Measurements from ENCODE around the gene ADGRG7. TPM values are rescaled to one million over a fixed set of nuclear protein-coding genes. Genes with fewer than 3 reads are reported as not detected.

ADGRG7 gene
- polyA plus RNA-seq, 3 donors = 0.04 to 0.25 TPM; not detected in 1

DNA sequence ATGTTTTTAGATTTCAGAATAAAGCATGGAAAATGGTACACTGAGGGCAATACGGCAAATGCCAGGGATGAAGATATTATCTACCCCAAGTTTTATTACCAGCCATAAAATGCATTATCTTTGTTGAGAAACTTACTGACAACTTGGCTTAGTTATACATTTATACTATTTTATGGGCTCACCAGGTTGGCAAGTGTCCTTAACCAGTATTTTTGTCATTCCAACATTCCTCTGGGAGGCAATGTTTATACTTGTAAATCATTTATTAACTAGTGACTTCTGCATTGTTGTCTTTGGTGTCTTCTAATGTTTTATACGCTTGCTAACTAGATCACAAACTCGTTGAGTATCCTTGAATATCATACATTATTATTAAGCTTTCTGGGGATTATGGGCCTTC is 18.0 kb upstream of the ADGRG7 start:
- no peak for DNase-seq

DNA sequence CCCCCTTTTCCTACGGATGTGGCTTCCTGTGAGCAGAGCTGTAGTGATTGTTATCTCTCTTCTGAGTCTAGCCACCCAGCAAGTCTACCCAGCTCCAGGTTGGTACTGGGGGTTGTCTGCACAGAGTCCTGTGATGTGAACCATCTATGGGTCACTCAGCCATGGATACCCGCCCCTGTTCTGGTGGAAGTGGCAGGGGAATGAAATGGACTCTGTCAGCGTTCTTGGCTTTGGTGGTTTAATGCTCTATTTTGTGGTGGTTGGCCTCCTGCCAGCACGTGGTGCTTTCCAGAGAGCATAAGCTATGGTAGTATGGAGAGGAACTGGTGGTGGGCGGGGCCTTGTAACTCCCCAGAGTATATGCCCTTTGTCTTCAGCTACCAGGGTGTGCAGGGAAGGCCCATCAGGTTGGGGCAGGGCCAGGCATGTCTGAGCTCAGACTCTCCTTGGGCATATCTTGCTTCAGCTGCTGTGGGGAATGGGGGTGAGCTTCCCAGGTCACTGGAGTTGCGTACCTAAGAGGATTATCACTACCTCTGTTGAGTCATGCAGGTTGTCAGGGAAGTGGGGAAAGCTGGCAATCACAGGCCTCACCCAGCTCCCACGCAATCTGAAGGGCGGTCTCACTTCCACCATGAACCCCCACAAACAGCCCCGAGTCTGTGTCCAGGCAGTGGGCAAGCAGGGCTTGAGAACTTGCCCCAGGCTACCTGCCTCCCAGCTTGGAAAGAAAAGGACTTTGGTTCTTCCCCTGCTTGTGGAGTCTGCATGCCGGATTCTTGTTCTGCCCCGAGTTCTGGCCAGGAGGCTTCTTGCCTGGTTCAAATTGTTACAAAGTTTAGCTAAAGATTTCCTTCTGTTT is 9.0 kb upstream of the ADGRG7 start:
- DNase-seq = no peak

DNA sequence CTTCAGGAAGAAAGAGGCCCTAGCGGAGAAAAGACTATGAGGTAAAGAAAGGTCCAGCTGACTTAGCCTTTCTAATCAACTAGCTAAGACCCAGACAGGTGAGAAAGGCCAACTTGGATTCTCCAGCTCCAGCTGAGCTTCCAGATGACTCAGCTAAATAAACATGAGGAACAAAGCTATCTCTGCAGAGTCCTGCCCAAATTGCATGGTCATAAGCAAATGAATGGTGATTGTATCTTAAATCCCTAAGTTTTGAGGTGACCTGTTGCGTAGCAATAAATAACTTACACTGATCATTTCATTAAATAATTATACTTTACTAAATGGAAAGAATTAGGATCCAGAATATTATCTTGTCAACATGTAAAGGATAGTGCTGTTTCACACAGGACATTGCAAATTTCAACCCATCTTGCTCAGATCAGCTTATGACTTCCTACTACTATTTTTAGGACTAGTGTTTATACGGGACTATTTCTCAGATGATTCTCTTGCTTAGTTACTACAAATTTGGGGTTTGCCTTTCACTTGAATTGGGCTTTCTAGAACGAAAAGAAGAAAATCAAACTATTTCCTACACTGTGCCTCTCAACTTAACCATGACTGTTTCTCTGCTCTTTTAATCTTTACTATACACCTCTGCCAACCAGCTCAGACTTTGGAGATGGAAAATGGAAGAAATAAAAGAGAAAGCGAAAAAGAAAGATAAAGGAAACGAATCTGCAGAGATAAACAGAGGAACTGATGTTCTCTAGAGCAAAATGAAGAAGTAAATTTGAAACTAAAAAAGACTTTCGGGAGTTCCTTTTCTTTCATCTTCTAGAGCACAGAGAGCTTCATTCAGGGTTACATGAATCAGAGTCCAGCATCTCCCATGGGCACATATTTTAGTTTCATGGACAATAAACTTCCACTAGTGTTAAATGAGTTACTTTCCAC is 6.6 kb upstream of the ADGRG7 start:
- no peak for DNase-seq

DNA sequence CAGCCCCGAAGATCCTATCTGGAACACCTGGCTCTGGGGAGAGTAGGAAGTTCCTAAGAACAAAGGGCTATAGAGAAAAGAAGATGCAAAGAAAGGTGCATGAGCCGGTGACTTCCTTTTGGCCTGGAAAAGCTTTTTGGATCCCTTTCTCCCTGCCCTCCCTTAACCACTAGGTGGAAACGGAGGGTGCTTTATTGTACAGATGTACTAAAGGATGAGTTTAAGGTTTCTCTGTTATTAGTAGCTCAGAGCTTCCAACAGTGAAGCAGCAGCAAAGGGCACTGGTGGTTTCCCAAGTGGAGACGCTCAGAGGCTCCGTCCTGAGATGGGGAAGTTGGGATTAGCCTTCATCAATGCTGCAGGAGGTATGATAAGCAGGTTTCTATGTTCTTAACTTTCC is 5.9 kb upstream of the ADGRG7 start:
- DNase-seq = no peak

DNA sequence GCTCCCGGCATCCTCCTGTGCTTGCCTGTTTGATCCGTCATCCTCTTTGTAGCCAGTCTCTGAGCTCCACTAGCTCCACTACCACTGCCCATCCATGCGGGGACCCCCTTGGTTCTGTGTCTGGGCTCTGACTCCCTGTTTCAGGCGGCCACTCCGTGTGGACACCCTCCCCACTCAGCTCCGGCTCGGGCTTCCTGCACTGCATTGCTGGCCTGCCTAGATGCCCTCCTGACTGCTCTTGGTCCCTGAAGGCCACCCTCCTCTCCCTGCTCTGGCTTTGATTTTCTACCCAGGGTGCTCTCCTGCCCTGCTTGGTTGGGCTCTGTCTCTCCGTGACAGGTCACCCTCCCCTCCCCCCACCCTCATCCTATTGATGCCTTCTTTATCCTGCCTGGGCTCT is 4.0 kb upstream of the ADGRG7 start:
- no peak for DNase-seq

DNA sequence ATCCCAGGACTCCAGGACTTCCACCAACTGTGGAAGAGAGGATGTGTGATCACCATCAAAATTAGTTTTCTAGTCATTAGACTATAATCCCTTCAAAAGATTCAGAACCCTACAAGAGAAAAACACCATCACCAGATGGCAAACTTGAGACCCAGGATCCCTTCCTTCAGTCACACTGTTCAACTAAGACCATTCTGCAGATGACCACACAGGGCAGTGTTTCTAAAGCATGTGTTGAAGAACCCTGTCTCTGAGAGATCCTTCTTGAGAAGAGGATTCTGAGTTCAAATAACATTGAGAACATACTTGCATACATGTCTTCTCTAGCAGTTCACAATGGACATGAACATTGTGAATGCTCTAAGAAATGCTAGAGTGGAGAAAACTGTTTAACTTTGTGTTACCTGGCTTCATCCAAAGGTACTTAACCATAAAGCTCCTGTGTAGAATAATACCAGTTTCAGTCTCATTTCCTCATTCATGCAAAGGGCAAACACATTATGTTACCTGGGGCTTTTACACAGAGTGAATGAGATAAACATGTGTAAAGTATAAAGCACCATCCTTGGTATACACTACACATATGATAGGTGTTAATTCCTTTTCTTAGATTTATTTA is 2.4 kb upstream of the ADGRG7 start:
- no peak for DNase-seq

DNA sequence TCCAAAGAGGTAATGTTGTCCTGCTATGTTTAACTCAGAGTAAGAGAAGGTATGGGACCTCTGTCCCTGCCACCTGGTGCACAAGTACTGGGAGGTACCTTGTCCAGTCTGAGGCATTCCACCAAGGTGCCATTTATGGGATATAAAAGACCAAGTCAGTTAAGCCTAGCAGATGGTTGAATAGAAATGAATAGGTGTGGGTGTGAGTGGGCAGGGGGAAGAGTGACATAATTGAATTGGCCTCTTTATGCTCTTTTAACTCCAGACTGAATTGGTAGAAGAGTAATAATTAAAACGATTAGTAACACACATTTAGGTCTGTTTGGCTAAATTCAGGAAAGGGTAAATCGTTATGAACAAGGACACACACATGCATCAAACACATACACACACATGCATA is 562 bp downstream of the ADGRG7 start:
- no peak for DNase-seq

DNA sequence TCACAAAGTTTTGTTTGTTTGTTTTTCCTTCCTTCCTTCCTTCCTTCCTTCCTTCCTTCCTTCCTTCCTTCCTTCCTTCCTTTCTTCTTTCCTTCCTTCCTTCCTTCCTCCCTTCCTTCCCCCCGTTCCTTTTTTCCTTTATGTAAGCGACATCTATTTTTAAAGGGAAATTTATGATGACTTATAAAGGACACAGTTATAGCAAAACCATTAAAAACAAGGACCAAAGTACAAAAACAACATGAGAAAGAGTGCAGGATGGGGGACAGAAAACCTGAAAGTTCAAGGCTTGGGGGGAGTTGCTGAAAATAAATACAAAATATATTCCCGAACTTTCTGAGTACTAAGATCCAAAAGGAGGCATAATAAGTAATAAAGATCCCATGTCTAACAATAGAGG is 1.8 kb downstream of the ADGRG7 start:
- no peak for DNase-seq

DNA sequence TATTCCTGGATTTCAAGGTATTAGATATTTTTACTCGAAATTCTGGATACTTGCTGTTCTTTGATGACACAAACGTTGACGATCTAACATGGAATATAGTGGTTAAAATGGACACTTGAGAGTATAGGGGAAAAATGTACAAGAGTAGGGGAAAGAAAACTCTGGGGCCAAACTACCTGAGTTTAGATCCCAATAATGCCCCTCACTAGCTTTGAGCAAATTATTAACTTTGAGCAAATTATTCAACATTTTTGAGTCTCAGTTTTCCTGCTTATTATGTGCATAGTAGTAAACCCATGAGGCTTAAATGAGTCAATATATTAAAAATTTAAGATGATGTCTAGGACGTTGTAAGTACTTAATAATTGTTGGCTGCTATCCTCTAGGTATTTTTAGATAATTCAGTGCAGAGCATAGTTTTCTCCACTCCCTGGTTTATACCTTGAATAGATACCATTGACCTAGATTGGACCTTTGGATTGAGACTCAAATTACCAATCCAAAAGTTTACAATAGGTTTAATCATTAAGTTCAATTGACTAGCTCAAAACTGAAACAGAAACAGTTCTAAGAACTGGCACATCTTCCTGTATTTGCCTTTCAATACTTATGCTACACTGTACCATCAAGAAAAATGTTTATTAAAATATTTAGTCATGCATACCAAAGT is 4.5 kb downstream of the ADGRG7 start:
- no peak for DNase-seq

DNA sequence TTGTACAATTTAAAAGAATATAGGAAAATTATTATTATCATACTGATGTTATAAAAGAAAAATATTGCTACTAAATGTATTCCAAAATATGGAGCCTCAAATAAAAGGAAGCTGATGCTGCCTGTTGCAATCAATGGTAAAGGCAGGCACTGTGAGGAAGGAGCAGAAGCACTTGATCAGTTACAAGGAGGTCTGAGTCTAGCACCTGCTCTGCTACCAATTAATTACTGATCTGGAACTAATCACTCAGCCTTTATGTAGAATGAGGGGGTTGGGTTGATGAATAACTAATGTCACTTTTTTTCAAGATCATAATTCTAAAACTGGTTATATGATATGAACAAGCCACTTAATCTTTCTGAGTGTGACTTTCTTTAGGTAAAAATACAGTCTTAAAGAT is 5.5 kb downstream of the ADGRG7 start:
- DNase-seq = no peak

DNA sequence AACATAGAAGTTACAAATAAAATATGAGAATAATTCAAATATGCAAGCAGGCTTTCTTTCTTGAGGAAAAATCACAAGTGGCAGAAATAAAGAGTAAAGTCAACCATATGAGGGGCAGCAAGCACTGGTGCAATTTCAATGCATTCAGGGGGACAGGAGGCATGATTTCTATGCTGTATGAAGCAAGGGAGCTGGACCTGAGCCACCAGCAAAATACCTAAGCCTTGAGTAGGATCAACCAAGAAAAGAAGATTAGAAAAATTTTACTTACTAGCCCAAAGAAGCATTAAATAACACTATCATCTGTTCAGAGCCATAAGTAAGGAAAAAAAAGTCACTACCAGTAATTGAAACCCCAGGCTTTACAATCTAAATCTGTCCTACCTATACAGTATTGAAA is 6.3 kb downstream of the ADGRG7 start:
- DNase-seq = no peak

DNA sequence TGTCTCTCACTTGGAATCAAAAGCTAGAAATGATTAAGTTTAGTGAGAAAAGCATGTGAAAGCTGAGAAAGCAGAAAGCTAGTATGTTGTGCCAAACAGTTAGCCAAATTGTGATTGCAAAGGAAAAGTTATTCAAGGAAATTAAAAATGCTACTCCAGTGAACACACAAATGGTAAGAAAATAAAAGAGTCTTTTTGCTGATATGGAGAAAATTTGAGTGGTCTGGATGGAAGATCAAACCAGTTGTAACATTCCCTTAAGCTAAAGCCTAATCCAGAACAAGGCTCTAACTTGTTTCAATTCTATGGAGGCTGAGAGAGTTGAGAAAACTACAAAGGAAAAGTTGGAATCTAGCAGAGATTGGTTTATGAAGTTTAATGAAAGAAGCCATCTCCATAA is 11.8 kb downstream of the ADGRG7 start:
- no peak for DNase-seq

DNA sequence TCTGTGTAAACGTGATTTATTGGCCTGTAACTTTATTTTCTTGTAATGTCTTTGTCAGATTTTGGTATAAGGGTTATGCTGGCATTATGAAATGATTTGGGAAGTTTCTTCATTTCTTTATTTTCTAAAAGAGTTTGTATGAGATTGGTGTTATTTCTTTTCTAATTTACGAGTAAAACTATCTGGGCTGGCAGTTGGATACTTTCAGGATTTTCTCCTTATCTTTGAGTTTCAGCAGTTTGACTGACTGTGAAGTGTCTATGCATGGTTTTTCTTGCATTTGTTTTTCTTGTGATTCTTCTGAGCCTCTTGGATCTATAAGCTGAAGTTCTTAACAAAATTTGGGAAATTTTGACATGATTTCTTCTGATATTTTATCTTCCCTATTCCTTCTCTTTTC is 18.1 kb downstream of the ADGRG7 start:
- DNase-seq = no peak

DNA sequence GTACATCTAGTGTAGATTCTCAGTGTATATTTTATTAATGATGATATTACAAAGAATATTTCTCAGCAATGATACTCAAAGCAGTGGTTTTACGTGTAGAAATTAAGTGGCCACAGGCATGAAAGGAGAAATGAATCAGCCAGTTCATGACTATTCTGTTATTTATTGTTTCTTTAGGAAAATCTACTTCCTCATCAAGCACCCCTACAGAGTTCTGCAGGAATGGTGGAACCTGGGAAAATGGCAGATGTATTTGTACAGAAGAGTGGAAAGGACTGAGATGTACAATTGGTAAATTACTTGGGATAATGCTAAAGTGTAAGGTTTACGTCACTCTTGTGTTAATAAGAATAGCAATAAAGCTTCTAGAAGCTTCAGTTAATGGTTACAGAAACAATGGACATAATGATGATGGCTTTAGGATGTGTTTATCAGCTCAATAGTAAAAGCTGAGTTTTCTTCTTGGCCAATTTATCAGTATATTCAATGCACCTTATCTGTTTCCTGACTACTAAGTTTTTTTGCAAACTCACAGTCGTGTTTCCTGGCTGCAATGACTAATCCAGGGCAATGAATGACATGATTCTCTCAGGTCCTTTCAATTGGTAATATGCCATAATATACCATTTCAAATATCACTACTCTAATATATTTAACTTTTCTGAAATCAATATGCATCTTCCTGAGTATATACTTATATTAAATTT is 20.2 kb downstream of the ADGRG7 start:
- no peak for DNase-seq

DNA sequence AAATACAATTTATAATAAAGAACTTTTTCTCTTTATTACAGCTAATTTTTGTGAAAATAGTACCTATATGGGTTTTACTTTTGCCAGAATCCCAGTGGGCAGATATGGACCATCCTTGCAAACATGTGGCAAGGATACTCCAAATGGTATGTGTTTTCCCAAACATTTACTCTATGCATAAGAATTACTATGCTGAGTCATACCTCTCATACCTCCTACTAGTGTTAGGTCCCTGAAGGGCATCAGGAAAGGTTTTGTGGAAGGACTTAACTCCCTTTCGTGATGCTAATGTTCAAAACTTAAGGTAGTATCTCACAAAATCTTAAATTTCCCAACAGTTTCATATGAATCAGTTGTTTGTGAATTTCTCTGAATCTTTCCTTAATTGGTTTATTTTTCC is 21.3 kb downstream of the ADGRG7 start:
- DNase-seq = no peak

DNA sequence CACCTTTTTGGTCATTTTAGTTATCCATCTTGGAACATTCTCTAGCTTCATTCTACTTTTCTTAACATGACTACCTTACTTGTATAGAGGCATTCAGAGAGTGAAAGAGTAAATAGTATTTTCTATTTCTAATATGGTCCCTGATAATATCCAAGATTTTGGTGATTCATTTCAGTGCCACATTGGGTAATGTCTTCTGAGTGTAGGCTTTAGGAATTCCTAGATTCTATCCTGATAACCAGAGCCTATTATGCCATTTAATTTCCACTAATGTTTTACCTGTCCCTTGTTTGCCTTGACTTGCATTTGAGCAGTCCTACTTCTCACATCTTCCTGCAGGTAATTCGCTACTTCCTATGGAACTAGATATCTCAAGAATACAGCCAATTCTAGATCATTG is 21.8 kb downstream of the ADGRG7 start:
- no peak for DNase-seq

DNA sequence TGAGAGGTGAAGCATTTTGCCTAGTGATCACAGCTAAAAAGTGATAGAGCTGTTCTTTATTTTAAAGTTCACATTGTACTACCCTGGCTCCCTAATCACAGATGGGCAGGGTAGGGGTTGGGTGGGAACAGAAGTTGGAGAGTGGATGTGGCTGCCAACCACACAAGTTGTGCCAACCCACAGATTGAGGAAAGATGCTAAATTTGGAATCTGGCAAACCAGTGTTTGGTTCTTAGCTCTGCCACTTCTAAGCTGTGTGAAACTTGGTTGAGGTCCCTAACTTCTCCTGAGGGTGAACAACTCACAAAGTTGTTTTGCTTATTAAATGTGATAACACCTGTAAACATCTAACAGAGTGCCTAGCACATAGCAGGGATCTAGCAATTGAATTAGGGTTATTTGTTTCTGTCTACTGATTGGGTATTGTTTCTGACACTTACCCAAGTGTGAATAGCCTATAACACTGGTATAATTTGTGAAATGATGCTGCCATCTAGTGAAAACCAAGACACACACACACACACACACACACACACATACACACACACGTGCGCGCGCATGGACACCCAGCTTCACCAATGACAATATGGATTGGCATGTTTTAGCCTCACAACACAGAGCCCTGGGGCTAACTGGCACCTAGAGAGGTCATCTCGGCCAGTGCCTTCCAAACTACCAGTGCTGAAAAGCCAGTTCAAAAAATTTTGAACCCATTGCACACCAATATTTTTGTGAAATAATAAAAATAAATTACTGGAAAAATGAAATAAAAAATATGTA is 25.3 kb downstream of the ADGRG7 start:
- no peak for DNase-seq

DNA sequence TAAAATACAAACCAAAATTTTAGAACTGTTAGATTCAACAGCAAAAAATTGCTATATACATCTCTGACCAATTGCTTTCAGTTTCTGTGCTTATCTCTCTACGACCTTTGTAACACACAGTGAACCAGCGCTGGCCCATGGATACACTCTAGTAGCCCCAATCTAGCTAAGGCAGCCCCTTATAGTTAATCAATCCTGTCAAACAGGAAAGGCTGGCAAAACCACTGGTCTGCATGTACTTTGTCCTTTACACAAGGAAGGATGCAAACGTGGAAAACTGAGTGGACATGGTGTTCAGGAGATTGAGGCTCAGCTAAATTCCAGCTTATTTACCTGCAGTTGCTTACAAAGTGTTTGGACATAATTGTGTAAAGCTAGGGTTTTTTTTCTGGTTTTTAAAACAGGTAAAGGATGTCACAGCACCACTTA is 25.9 kb downstream of the ADGRG7 start:
- no peak for DNase-seq

DNA sequence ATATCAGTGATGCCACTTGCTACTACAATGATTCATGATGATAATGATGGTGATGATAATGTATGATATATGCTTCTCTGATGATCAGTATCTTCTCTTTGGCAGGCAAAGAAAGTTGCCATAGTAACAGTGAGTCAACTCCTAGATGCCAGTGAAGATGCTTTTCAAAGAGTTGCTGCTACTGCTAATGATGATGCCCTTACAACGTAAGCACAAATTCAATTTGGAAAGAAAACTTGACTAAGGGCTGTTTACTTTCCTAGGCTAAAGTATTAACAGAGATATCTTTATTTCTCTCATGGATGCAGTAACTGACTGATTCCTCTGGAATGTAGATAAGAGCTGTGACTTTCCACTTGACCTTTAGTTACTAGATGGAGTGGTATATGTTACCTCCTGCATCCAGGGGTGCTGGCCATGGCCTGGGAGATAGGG is 27.8 kb downstream of the ADGRG7 start:
- no peak for DNase-seq

DNA sequence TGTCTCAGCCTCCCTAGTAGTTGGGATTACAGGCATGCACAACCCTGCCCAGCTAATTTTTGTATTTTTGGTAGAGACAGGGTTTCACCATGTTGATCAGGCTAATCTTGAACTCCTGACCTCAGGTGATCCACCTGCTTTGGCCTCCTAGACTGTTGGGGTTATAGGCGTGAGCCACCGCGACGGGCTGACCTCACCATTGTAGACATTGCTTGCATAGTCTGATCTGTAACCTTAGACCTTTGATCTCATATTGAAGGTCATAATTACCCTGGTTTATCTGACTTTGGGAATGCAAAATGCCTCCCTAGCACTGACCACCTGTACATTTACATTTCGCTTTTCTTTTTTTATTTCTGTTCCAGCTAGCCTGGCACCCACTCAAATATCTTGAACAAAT is 31.2 kb downstream of the ADGRG7 start:
- no peak for DNase-seq

All from renal pelvis (tissue), 4 donors.